Ammon's horn (tissue), 1 donor: ENCODE results near the gene SLC22A23.
"Not testable (repeated sequence)": the region's sequence is repeated elsewhere in the genome, so short reads cannot be mapped to it uniquely, and the experiment has no call there.

Experiments used
- DNase-seq: peaks from one replicate; pipeline ENCODE4 v3.0.0-alpha.2; 2016; ENCODE audit warnings: low spot score

The SLC22A23 gene

GRCh38 chr6:3384241-3385143, 72.4 kb downstream of the SLC22A23 start:
- no peak for DNase-seq

GRCh38 chr6:3383525-3383924, 73.3 kb downstream of the SLC22A23 start:
- peak; percentile 70 for DNase-seq

- no peak for DNase-seq
These were observed 74.2 kb downstream of the SLC22A23 start for GRCh38 chr6:3382326-3383279.

- DNase-seq: peak; percentile 93
These were observed 75.5 kb downstream of the SLC22A23 start for GRCh38 chr6:3381233-3381921.

- DNase-seq: no peak
These were observed 76.3 kb downstream of the SLC22A23 start for GRCh38 chr6:3380344-3381232.

- no peak for DNase-seq
These were observed 77.3 kb downstream of the SLC22A23 start for GRCh38 chr6:3379482-3380060.

GRCh38 chr6:3378808-3379207, 78.0 kb downstream of the SLC22A23 start:
- DNase-seq: not testable (repeated sequence)

GRCh38 chr6:3378398-3378782, 78.5 kb downstream of the SLC22A23 start:
- not testable (repeated sequence) for DNase-seq

- no peak for DNase-seq
These were observed 79.1 kb downstream of the SLC22A23 start for GRCh38 chr6:3377536-3378397.

- DNase-seq: no peak
These were observed 79.8 kb downstream of the SLC22A23 start for GRCh38 chr6:3376893-3377535.

- DNase-seq: peak; percentile 83
These were observed 80.8 kb downstream of the SLC22A23 start for GRCh38 chr6:3376064-3376463.

GRCh38 chr6:3373597-3374203, 83.2 kb downstream of the SLC22A23 start:
- no peak for DNase-seq

- no peak for DNase-seq
These were observed 83.8 kb downstream of the SLC22A23 start for GRCh38 chr6:3372912-3373554.

- no peak for DNase-seq
These were observed 84.5 kb downstream of the SLC22A23 start for GRCh38 chr6:3372184-3372846.

- no peak for DNase-seq
These were observed 85.5 kb downstream of the SLC22A23 start for GRCh38 chr6:3371222-3371949.

GRCh38 chr6:3370361-3371221, 86.3 kb downstream of the SLC22A23 start:
- no peak for DNase-seq
